PC-3 (cell line): ENCODE measurements around the gene CLN6. TPM values are rescaled to one million over a fixed set of nuclear protein-coding genes. Genes with fewer than 3 reads are reported as not detected.
"Not testable (repeated sequence)": the region's sequence is repeated elsewhere in the genome, so short reads cannot be mapped to it uniquely, and the experiment has no call there.

ENCODE experiments used
- ATAC-seq: fragments of 200-7000 bp; cut with Tn5 transposase; 2 replicates; pipeline ENCODE4 v1.9.1; 2020; ENCODE audit warnings: mild to moderate bottlenecking, moderate library complexity
- BruUV-seq: library from RNA; stranded (reverse); fragments of 400-500 nt; replicated peaks from 2 replicates; lab custom pipeline; 2021; lab: Mats Ljungman, UMichigan
- CTCF ChIA-PET: fragments of 300-600 bp; sonication (Branson Sonifier 250); formaldehyde crosslinking; loops from one replicate; lab custom pipeline; 2022; ENCODE audit warnings: antibody characterized with exemption; lab: Charles Lee
- POLR2A ChIA-PET: fragments of 300-600 bp; sonication (Branson Sonifier 250); formaldehyde crosslinking; loops from one replicate; lab custom pipeline; 2022; ENCODE audit warnings: antibody characterized with exemption; ENCODE audit not compliant: unreplicated experiment; lab: Charles Lee
- DNase-seq: peaks from one replicate; pipeline ENCODE4 v3.0.0-alpha.2; 2015
- H2AFZ ChIP-seq: fragments of 300-600 bp; sonication (generic); 2 replicates; pipeline ENCODE4 v1.6.0; 2016; ENCODE audit warnings: antibody characterized with exemption, low read length
- H3F3A ChIP-seq: fragments of 300-600 bp; sonication (generic); one replicate; pipeline ENCODE4 v1.6.0; 2017; ENCODE audit warnings: antibody characterized with exemption, low read length, control low read depth, mild to moderate bottlenecking; ENCODE audit not compliant: unreplicated experiment
- H3K27ac ChIP-seq: fragments of 300-600 bp; sonication (generic); 2 replicates; pipeline ENCODE4 v1.5.1; 2016; ENCODE audit warnings: mild to moderate bottlenecking, low read length
- H3K27me3 ChIP-seq: fragments of 300-600 bp; sonication (generic); 2 replicates; pipeline ENCODE4 v1.6.1; 2016; ENCODE audit warnings: low read length, mixed read lengths
- H3K36me3 ChIP-seq: fragments of 300-600 bp; sonication (generic); 2 replicates; pipeline ENCODE4 v1.6.1; 2016; ENCODE audit warnings: low read depth, mixed run types, low read length, mixed read lengths
- H3K4me1 ChIP-seq: fragments of 300-600 bp; sonication (generic); 2 replicates; pipeline ENCODE4 v1.5.1; 2016; ENCODE audit warnings: low read length; ENCODE audit not compliant: insufficient read depth
- H3K4me2 ChIP-seq: fragments of 300-600 bp; sonication (generic); 2 replicates; pipeline ENCODE4 v1.6.0; 2016; ENCODE audit warnings: low read length
- H3K4me3 ChIP-seq: fragments of 300-600 bp; sonication (generic); 2 replicates; pipeline ENCODE4 v1.5.1; 2016; ENCODE audit warnings: mild to moderate bottlenecking, low read length, mixed read lengths
- H3K79me2 ChIP-seq: fragments of 300-600 bp; sonication (generic); 2 replicates; pipeline ENCODE4 v1.6.1; 2017; ENCODE audit warnings: low read length, mixed read lengths
- H3K9ac ChIP-seq: fragments of 300-600 bp; sonication (generic); 2 replicates; pipeline ENCODE4 v1.6.0; 2016; ENCODE audit warnings: mild to moderate bottlenecking, low read length
- H3K9me2 ChIP-seq: fragments of 300-600 bp; sonication (generic); replicated peaks from 2 replicates; pipeline ENCODE4 v1.6.1; 2016; ENCODE audit warnings: mixed run types, low read length, mixed read lengths
- H3K9me3 ChIP-seq: fragments of 300-600 bp; sonication (generic); 2 replicates; pipeline ENCODE4 v1.6.1; 2016; ENCODE audit warnings: low read length, mixed read lengths
- H4K20me1 ChIP-seq: fragments of 300-600 bp; sonication (generic); 2 replicates; pipeline ENCODE4 v1.6.1; 2016; ENCODE audit warnings: low read length, mixed read lengths
- EZH2 ChIP-seq: fragments of 300-600 bp; sonication (generic); IDR thresholded peaks from one replicate; pipeline ENCODE4 v1.6.1; 2017; ENCODE audit warnings: antibody characterized with exemption, mild to moderate bottlenecking, low read length; ENCODE audit not compliant: unreplicated experiment
- EZH2phosphoT487 ChIP-seq: fragments of 300-600 bp; sonication (generic); IDR thresholded peaks from 2 replicates; pipeline ENCODE4 v1.6.1; 2018; ENCODE audit warnings: mild to moderate bottlenecking, antibody characterized with exemption, low read length, borderline replicate concordance
- intact Hi-C: fragments of 100-400 bp; cut with micrococcal nuclease; formaldehyde crosslinking; loops from 2 replicates; pipeline ENCODE4 v1.9.0; 2023
- total RNA-seq: library from RNA; depleted of rRNA; stranded (reverse); fragments of >200 nt; gene quantifications from 2 replicates; pipeline ENCODE4 v1.2.3, GENCODE V29; 2014
- TF ChIP-seq, protein P1 (sequence below): fragments of 300-600 bp; sonication (generic); conservative IDR thresholded peaks from 2 replicates; pipeline ENCODE4 v1.5.1; 2017; ENCODE audit warnings: antibody characterized with exemption, low read depth, mild to moderate bottlenecking, low read length

CLN6 gene
- total RNA-seq, 1 experiment from 2014 or later: 33.4 TPM

DNA sequence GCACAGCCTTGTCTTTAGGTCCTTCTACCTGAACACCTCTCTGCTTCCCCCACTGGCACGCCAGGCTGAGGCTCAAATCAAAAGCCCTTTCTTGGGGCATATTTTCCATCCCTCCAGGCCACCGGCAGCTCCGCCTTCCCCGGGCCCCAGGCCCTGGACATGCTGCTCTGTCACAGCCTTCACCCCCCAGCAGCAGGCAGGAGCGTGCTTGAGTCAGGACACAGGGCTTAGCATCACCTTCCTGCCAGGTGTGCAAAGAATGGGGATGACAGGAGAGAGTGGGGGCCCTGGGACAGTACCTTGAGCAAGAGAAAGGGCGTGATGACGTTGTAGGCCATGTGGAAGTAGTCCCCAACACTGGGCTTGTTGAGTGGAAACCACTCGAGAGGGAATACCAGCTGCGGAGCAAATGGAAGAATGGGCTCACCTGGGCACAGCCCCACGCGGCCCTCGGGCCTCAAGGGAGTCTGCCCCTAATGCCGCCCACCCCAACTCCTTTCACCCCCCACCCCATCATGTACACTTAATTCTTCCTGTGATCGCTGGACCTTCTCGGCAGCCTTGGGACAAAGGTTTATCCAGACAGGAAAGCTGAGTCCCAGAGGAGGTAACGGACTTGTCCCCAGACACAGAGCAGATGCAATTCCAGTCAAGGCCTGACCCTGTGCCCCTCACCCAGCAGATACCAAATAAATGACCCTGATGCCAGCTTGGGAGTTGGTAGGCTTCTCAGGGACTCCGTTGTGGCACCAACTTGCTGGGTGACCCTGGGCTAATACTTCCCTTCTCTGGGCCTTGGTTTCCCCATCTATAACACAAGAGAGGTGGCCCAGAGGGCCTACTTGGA, 15.3 kb downstream of the CLN6 start:
- H3K4me3 ChIP-seq: no peak overlapping the region
- no peak overlapping the region for H3K4me2 ChIP-seq
- H4K20me1 ChIP-seq: no peaks in the 10 kb centered on the region
- ATAC-seq: no peak
- H3F3A ChIP-seq: no peaks in the 10 kb centered on the region
- H3K9ac ChIP-seq: no peak overlapping the region
- BruUV-seq: no TSS peak
- H3K4me1 ChIP-seq: no peaks in the 10 kb centered on the region
- POLR2A ChIA-PET: no interaction called here
- CTCF ChIA-PET: no interaction called here
- no peaks in the 10 kb centered on the region for H3K27me3 ChIP-seq
- H3K79me2 ChIP-seq: peaks cover 28% of the 10 kb centered on the region
- H3K27ac ChIP-seq: no peak overlapping the region
- intact Hi-C loops: no loop called here
- H3K9me3 ChIP-seq: no peaks in the 10 kb centered on the region
- peaks cover 3% of the 10 kb centered on the region; the same call in 1 of the 2 replicates for H3K36me3 ChIP-seq
- no peaks in the 10 kb centered on the region for H3K9me2 ChIP-seq
- no peak overlapping the region for H2AFZ ChIP-seq
- TF ChIP-seq, protein P1, sequence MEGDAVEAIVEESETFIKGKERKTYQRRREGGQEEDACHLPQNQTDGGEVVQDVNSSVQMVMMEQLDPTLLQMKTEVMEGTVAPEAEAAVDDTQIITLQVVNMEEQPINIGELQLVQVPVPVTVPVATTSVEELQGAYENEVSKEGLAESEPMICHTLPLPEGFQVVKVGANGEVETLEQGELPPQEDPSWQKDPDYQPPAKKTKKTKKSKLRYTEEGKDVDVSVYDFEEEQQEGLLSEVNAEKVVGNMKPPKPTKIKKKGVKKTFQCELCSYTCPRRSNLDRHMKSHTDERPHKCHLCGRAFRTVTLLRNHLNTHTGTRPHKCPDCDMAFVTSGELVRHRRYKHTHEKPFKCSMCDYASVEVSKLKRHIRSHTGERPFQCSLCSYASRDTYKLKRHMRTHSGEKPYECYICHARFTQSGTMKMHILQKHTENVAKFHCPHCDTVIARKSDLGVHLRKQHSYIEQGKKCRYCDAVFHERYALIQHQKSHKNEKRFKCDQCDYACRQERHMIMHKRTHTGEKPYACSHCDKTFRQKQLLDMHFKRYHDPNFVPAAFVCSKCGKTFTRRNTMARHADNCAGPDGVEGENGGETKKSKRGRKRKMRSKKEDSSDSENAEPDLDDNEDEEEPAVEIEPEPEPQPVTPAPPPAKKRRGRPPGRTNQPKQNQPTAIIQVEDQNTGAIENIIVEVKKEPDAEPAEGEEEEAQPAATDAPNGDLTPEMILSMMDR: no peak
- TF ChIP-seq EZH2phosphoT487: no peak
- TF ChIP-seq EZH2: no peak
- DNase-seq: no peak

DNA sequence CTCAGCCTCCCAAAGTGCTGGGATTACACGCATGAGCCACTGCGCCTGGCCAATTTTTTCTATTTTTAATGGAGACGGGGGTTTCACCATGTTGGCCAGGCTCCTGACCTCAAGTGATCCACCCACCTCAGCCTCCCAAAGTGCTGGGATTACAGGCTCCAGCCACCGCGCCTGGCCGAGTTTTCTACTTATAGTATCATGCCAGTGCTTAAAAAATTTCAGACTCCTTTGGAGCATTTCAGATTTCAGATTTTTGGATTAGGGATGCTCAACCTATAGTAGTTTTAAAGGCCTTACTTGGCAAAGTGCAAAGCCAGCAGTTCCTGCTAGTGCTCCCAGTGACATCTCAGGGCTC, 16.1 kb downstream of the CLN6 start:
- H3K79me2 ChIP-seq: peaks cover 20% of the 10 kb centered on the region; the same call in 1 of the 2 replicates
- BruUV-seq, intact Hi-C loops: not testable (repeated sequence)

DNA sequence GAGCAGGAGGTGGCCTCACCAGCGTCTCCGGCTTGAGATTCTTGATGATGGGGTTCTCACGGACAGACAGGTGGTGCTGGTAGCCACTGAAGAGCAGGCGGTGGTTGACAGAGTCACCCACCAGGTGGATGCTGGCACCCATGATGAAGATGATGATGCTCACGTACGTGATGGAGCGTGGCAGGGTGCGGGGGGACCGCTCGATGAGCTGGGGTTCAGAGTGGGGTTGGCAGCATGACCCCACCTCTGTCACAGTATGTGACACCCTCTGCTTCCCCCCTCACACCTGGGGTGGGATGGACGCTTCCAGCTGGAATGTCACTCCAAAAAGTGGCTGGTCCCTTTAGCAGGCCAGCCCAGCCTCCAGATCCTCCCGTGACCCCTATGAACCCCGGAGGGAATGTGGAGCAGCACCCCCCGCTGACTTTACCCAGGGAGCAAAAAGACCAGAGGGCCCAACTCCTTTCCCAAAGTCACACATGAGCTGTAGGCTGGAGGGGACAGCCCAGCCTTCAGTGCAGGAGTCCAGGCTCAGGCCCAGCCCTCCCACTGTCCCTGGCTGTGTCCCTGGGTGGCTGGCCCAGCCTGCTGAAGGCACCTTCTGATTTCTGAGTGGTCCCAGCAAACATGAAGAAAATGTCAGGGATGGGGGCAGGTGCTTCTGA, 17.7 kb downstream of the CLN6 start:
- Histone ChIP-seq H3K27ac (no peak overlapping the region), H3K79me2 (peaks cover 17% of the 10 kb centered on the region; the same call in 1 of the 2 replicates), H3F3A (no peaks in the 10 kb centered on the region), H3K9ac (no peak overlapping the region), H3K4me1 (no peaks in the 10 kb centered on the region), H3K9me2 (no peaks in the 10 kb centered on the region), H2AFZ (no peak overlapping the region), H3K36me3 (peaks cover 3% of the 10 kb centered on the region; the same call in 1 of the 2 replicates), H3K27me3 (no peaks in the 10 kb centered on the region), H3K4me2 (no peak overlapping the region), H3K4me3 (no peak overlapping the region), H4K20me1 (no peaks in the 10 kb centered on the region), H3K9me3 (no peaks in the 10 kb centered on the region)
- ATAC-seq (no peak), DNase-seq (no peak)
- TF ChIP-seq EZH2 (no peak), EZH2phosphoT487 (no peak)
- TF ChIP-seq, protein P1: no peak
- BruUV-seq: no TSS peak
- POLR2A ChIA-PET: no interaction called here
- intact Hi-C loops: no loop called here
- CTCF ChIA-PET: no interaction called here

More for the DNA sequence above, 16.1 kb downstream of the CLN6 start:
- H4K20me1 ChIP-seq, POLR2A ChIA-PET, H3K9ac ChIP-seq, H3K4me1 ChIP-seq, CTCF ChIA-PET, H3K4me3 ChIP-seq, H3F3A ChIP-seq, DNase-seq, H3K27me3 ChIP-seq, H3K4me2 ChIP-seq, ATAC-seq, H2AFZ ChIP-seq, H3K36me3 ChIP-seq, H3K9me2 ChIP-seq, H3K27ac ChIP-seq, H3K9me3 ChIP-seq: not testable (repeated sequence)
